ENCODE data around the gene OGFR.

- TF ChIP-seq, protein P1, sequence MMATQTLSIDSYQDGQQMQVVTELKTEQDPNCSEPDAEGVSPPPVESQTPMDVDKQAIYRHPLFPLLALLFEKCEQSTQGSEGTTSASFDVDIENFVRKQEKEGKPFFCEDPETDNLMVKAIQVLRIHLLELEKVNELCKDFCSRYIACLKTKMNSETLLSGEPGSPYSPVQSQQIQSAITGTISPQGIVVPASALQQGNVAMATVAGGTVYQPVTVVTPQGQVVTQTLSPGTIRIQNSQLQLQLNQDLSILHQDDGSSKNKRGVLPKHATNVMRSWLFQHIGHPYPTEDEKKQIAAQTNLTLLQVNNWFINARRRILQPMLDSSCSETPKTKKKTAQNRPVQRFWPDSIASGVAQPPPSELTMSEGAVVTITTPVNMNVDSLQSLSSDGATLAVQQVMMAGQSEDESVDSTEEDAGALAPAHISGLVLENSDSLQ (IDR thresholded peaks at IDR 0.05): no peak
- TF ChIP-seq SUZ12 (IDR thresholded peaks at IDR 0.05) (no peak), FOXM1 (IDR thresholded peaks at IDR 0.05; ENCODE audit: borderline replicate concordance) (no peak), BHLHE40 (IDR thresholded peaks at IDR 0.05; ENCODE audit: borderline replicate concordance) (no peak), NFRKB (IDR thresholded peaks at IDR 0.05) (no peak), FOXA1 (IDR thresholded peaks at IDR 0.05) (no peak), SP1 (IDR thresholded peaks at IDR 0.05) (no peak), ELF4 (IDR thresholded peaks at IDR 0.05) (no peak), LEF1 (IDR thresholded peaks at IDR 0.05; ENCODE audit: borderline replicate concordance) (no peak)
Observed at GRCh38 chr20:62805711-62806382, 1.2 kb downstream of the OGFR start.

All from HEK293T (cell line).